NT2/D1 (cell line): ENCODE data around the gene UCP2.

Experiments used
- DNase-seq: peaks from one replicate; pipeline ENCODE4 v3.0.0-alpha.2; 2011; ENCODE audit warnings: low read depth, low spot score
- H3K27me3 ChIP-seq: 2 replicates; pipeline ENCODE4 v1.6.0; 2011; ENCODE audit warnings: mild to moderate bottlenecking; ENCODE audit not compliant: insufficient read length, insufficient read depth
- H3K36me3 ChIP-seq: 2 replicates; pipeline ENCODE4 v1.6.1; 2011; ENCODE audit warnings: mild to moderate bottlenecking, low read length, mixed read lengths; ENCODE audit not compliant: insufficient read depth, insufficient read length
- H3K4me1 ChIP-seq: 2 replicates; pipeline ENCODE4 v1.5.1; 2011; ENCODE audit not compliant: insufficient read depth, insufficient read length
- H3K4me3 ChIP-seq: 2 replicates; pipeline ENCODE4 v1.5.1; 2011; ENCODE audit warnings: low read depth; ENCODE audit not compliant: insufficient read length
- H3K9ac ChIP-seq: 2 replicates; pipeline ENCODE4 v1.6.0; 2011; ENCODE audit warnings: low read depth; ENCODE audit not compliant: insufficient read length
- H3K9me3 ChIP-seq: 2 replicates; pipeline ENCODE4 v1.5.1; 2011; ENCODE audit warnings: mild to moderate bottlenecking, low read length; ENCODE audit not compliant: insufficient read depth
- SUZ12 ChIP-seq: IDR thresholded peaks from 2 replicates; pipeline ENCODE4 v1.6.1; 2011; ENCODE audit not compliant: insufficient read length, insufficient read depth; ENCODE audit errors: extremely low read depth
- YY1 ChIP-seq: IDR thresholded peaks from 2 replicates; pipeline ENCODE4 v1.6.1; 2011; ENCODE audit not compliant: insufficient read length, insufficient read depth
- ZNF274 ChIP-seq: IDR thresholded peaks from 2 replicates; pipeline ENCODE4 v1.6.1; 2011; ENCODE audit warnings: mild to moderate bottlenecking, low read depth, low read length

The UCP2 gene, protein sequence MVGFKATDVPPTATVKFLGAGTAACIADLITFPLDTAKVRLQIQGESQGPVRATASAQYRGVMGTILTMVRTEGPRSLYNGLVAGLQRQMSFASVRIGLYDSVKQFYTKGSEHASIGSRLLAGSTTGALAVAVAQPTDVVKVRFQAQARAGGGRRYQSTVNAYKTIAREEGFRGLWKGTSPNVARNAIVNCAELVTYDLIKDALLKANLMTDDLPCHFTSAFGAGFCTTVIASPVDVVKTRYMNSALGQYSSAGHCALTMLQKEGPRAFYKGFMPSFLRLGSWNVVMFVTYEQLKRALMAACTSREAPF

GRCh38 chr11:73982595-73982989, at the start of gene UCP2:
Gene UCP2 (minus strand): TSS chr11:73982843. CDS start chr11:73978378, 4,465 bp downstream.
- peak; percentile 36 for DNase-seq

GRCh38 chr11:74030723-74031676, 48.4 kb upstream of the UCP2 start:
- Histone ChIP-seq H3K4me3 (no peak overlapping the region), H3K4me1 (peaks cover 2% of the 10 kb centered on the region), H3K36me3 (peaks cover 47% of the 10 kb centered on the region), H3K9ac (no peak overlapping the region), H3K9me3 (no peaks in the 10 kb centered on the region), H3K27me3 (no peaks in the 10 kb centered on the region)
- no peak for TF ChIP-seq YY1
- no peak for TF ChIP-seq ZNF274
- no peak for TF ChIP-seq SUZ12
- no peak for DNase-seq

More at GRCh38 chr11:73982595-73982989, at the start of gene UCP2:
- H3K9me3 ChIP-seq = no peaks in the 10 kb centered on the region
- H3K27me3 ChIP-seq = no peaks in the 10 kb centered on the region
- peak within 1 kb of the TSS; percentile 92 for H3K9ac ChIP-seq
- peak within 1 kb of the TSS; percentile 82 for H3K4me3 ChIP-seq
- H3K36me3 ChIP-seq = peaks cover 39% of the 10 kb centered on the region
- peaks cover 14% of the 10 kb centered on the region for H3K4me1 ChIP-seq
- TF ChIP-seq ZNF274 = no peak
- no peak for TF ChIP-seq SUZ12
- no peak for TF ChIP-seq YY1

DNA sequence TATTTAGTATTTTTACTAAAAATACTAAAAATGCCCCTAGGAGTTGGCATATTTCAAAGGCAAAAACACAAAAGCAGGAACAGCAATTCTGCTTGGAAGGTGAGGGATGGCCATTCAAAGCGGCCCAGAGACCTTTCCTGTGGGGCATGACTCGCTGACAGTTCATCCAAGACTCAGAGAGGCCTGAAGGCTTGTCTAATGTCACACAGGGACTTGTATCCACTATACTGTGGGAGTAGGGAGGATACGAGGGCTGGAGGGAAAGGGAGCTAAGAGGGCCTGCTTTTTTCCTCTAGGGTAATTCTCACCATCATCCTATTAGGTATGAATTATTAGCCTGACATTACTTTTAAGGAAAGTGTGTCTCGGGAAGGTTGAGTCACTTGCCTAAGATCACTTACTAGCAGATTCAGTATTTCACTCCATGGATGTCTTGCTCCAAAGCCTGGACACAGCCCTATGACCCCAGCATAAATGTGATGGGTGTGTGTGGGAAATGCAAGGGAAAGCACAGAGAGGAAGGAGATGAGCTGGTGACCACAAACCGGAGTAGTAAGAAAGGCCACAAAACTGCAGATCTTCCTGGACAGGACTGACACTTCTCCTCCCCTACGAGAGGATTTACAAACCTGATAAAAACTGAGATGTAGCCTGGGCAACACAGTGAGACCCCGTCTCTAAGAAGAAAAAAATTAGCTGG, 43.0 kb upstream of the UCP2 start:
- Histone ChIP-seq H3K9ac (no peak overlapping the region), H3K4me3 (no peak overlapping the region), H3K4me1 (peaks cover 2% of the 10 kb centered on the region), H3K9me3 (no peaks in the 10 kb centered on the region), H3K36me3 (peaks cover 18% of the 10 kb centered on the region), H3K27me3 (no peaks in the 10 kb centered on the region)
- TF ChIP-seq YY1 = no peak
- no peak for TF ChIP-seq ZNF274
- no peak for TF ChIP-seq SUZ12
- no peak for DNase-seq

- Histone ChIP-seq H3K27me3 (no peaks in the 10 kb centered on the region), H3K4me3 (no peak overlapping the region), H3K9ac (no peak overlapping the region), H3K36me3 (peaks cover 18% of the 10 kb centered on the region), H3K9me3 (no peaks in the 10 kb centered on the region), H3K4me1 (peaks cover 2% of the 10 kb centered on the region)
- TF ChIP-seq SUZ12 (no peak), ZNF274 (no peak), YY1 (no peak)
- no peak for DNase-seq
Observed at GRCh38 chr11:74024261-74025029, 41.8 kb upstream of the UCP2 start.

DNA sequence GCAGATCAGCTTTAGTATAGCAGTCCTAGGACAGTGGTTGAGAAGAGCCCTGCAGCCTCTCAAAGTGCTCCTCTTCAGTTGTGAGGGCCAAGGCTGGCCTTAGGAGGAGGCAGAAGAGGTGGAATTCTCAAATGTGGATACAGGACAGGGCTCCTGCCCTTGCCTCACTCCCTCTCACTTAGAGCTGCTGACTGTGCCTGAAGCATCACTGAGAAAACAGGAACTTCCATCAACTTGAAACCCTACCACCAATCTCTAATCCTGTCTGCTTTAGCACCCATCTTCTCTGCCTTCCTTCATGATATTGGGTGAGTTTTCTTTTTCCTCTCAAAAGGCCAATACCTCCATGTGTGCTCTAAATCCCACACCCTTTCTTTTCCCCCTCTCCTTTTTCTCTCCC, 40.6 kb upstream of the UCP2 start:
- H3K9ac ChIP-seq = no peak overlapping the region
- TF ChIP-seq ZNF274 = no peak
- TF ChIP-seq YY1 = no peak
- TF ChIP-seq SUZ12 = no peak
- no peaks in the 10 kb centered on the region for H3K9me3 ChIP-seq
- H3K36me3 ChIP-seq = peaks cover 22% of the 10 kb centered on the region
- H3K4me1 ChIP-seq = peaks cover 2% of the 10 kb centered on the region
- no peaks in the 10 kb centered on the region for H3K27me3 ChIP-seq
- no peak overlapping the region for H3K4me3 ChIP-seq
- no peak for DNase-seq

DNA sequence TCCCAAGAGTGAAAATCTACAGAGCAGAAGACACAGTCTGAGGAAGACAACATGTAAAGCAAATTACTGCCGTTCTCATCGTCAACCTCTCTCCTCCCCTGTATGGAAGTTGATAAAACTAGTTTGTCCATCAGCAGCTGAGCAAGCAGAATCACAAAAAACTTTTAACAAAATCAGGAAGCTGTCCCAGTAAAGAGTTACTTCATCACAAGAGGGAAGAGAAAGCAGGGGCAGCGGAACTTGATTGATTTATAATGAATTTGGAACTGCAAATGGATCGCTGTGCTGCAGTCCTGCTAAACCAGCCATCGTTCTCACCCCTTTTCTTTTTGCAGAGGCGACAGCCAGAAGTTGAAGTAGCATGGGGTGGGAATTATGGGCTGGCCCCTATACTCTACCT, 39.9 kb upstream of the UCP2 start:
- Histone ChIP-seq H3K9ac (no peak overlapping the region), H3K36me3 (peaks cover 22% of the 10 kb centered on the region), H3K4me3 (no peak overlapping the region), H3K9me3 (no peaks in the 10 kb centered on the region), H3K4me1 (peaks cover 2% of the 10 kb centered on the region), H3K27me3 (no peaks in the 10 kb centered on the region)
- TF ChIP-seq YY1 (no peak), ZNF274 (no peak), SUZ12 (no peak)
- no peak for DNase-seq
